A549 (cell line): ENCODE measurements around the gene GPR15LG.
"Not testable (repeated sequence)": the region's sequence is repeated elsewhere in the genome, so short reads cannot be mapped to it uniquely, and the experiment has no call there.

Experiments
- POLR2AphosphoS2 ChIP-seq: conservative IDR thresholded peaks from 2 replicates; pipeline ENCODE4 v1.6.1; 2012; ENCODE audit warnings: low read length, improper control_type of control experiment, inconsistent platforms
- TF ChIP-seq, protein P1 (sequence below): fragments of >200 bp; sonication (Bioruptor Twin); formaldehyde crosslinking; IDR thresholded peaks from 3 replicates; pipeline ENCODE4 v1.5.1; 2016

DNA sequence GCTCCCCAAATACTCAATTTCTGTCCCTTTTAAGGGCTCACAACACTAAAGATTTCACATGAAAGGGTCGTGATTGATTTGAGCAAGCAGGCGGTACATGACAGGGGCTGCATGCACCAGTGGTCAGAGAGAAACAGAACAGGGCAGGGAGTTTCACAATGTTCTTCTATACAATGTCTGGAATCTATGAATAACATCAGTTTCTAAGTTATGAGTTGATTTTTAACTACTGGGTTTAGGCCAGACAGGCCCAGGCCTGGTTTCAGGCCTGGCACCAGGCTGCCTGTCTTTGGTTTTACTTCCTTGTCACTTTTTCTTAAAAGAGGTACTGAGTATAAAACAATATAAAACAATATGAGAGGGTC is 6.3 kb upstream of the GPR15LG start:
- TF ChIP-seq, protein P1, sequence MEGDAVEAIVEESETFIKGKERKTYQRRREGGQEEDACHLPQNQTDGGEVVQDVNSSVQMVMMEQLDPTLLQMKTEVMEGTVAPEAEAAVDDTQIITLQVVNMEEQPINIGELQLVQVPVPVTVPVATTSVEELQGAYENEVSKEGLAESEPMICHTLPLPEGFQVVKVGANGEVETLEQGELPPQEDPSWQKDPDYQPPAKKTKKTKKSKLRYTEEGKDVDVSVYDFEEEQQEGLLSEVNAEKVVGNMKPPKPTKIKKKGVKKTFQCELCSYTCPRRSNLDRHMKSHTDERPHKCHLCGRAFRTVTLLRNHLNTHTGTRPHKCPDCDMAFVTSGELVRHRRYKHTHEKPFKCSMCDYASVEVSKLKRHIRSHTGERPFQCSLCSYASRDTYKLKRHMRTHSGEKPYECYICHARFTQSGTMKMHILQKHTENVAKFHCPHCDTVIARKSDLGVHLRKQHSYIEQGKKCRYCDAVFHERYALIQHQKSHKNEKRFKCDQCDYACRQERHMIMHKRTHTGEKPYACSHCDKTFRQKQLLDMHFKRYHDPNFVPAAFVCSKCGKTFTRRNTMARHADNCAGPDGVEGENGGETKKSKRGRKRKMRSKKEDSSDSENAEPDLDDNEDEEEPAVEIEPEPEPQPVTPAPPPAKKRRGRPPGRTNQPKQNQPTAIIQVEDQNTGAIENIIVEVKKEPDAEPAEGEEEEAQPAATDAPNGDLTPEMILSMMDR: not testable (repeated sequence)
- TF ChIP-seq POLR2AphosphoS2: not testable (repeated sequence)
